GM12878 (cell line): Measurements from ENCODE around the gene DCDC2. TPM values are rescaled to one million over a fixed set of nuclear protein-coding genes. Genes with fewer than 3 reads are reported as not detected.

Experiments
- ATAC-seq: fragments of 200-7000 bp; cut with Tn5 transposase; 3 replicates; pipeline ENCODE4 v1.9.1; 2020; ENCODE audit warnings: mild to moderate bottlenecking, moderate library complexity
- BruUV-seq: library from RNA; stranded (reverse); fragments of 400-500 nt; replicated peaks from 2 replicates; lab custom pipeline; 2021; lab: Mats Ljungman, UMichigan
- CTCF ChIA-PET: fragments of 300-600 bp; sonication (Branson Sonifier 250); formaldehyde crosslinking; extraction: SDS; loops from one replicate; lab custom pipeline; 2021; ENCODE audit warnings: inconsistent platforms; lab: Yijun Ruan, JAX
- POLR2A ChIA-PET: fragments of 350-600 bp; formaldehyde crosslinking; extraction: SDS; loops from one replicate; lab custom pipeline; 2021; ENCODE audit warnings: inconsistent platforms; lab: Charles Lee
- RAD21 ChIA-PET: fragments of 300-600 bp; sonication (Branson Sonifier 250); formaldehyde crosslinking; loops from one replicate; lab custom pipeline; 2023; ENCODE audit warnings: antibody characterized with exemption; ENCODE audit not compliant: unreplicated experiment; lab: Charles Lee
- SMC1A ChIA-PET: fragments of 300-600 bp; sonication (Branson Sonifier 250); formaldehyde crosslinking; loops from one replicate; lab custom pipeline; 2023; ENCODE audit not compliant: unreplicated experiment, uncharacterized antibody; lab: Charles Lee
- DNase-seq: peaks from one replicate; pipeline ENCODE4 v3.0.0-alpha.2; 2011; ENCODE audit warnings: low read depth, low spot score
- FAIRE-seq: peaks from 3 replicates; lab custom pipeline; 2011; peaks lifted over from hg19 to GRCh38; lab: Jason Lieb, UNC
- H2AFZ ChIP-seq: 2 replicates; pipeline ENCODE4 v1.6.0; 2011; ENCODE audit warnings: low read depth, low read length, control low read depth; ENCODE audit not compliant: control insufficient read depth
- H3K27ac ChIP-seq: 2 replicates; pipeline ENCODE4 v1.5.1; 2011; ENCODE audit warnings: control low read depth; ENCODE audit not compliant: control insufficient read depth, insufficient read depth
- H3K27me3 ChIP-seq, 2 experiments: replicated peaks in 1 of 2; 2 replicates each; pipeline versions ENCODE4 v1.6.0 to v1.6.1; 2011; ENCODE audit warnings: low read length in 1 of 2; ENCODE audit not compliant: control insufficient read depth in 2 of 2, insufficient read depth in 2 of 2
- H3K36me3 ChIP-seq, 2 experiments: 2 replicates each; pipeline ENCODE4 v1.5.1; 2011; ENCODE audit warnings: low read length in 1 of 2; ENCODE audit not compliant: control insufficient read depth in 2 of 2, insufficient read depth in 2 of 2
- H3K4me1 ChIP-seq: 2 replicates; pipeline ENCODE4 v1.6.1; 2011; ENCODE audit warnings: mild to moderate bottlenecking, low read length, moderate library complexity, mixed read lengths; ENCODE audit not compliant: control insufficient read depth, insufficient read depth
- H3K4me2 ChIP-seq: 2 replicates; pipeline ENCODE4 v1.6.0; 2011; ENCODE audit warnings: control low read depth; ENCODE audit not compliant: control insufficient read depth, insufficient read depth
- H3K4me3 ChIP-seq: fragments of 200-600 bp; sonication (generic); 2 replicates; pipeline ENCODE4 v1.5.1; 2016
- H3K79me2 ChIP-seq: 2 replicates; pipeline ENCODE4 v1.6.0; 2011; ENCODE audit warnings: low read length; ENCODE audit not compliant: control insufficient read depth, insufficient read depth
- H3K9ac ChIP-seq: 2 replicates; pipeline ENCODE4 v1.8.0; 2011; ENCODE audit warnings: low read length, control low read depth, mixed read lengths; ENCODE audit not compliant: control insufficient read depth, insufficient read depth
- H3K9me3 ChIP-seq: replicated peaks from 3 replicates; pipeline ENCODE4 v1.5.1; 2011; ENCODE audit warnings: mild to moderate bottlenecking, low read length; ENCODE audit not compliant: control insufficient read depth, insufficient read depth
- H4K20me1 ChIP-seq: 2 replicates; pipeline ENCODE4 v1.6.0; 2011; ENCODE audit not compliant: control insufficient read depth, insufficient read depth
- CHD1 ChIP-seq: IDR thresholded peaks from 2 replicates; pipeline ENCODE4 v1.6.1; 2012; ENCODE audit warnings: low read depth, low read length, improper control_type of control experiment
- JUND ChIP-seq: IDR thresholded peaks from 2 replicates; pipeline ENCODE4 v1.6.1; 2012; ENCODE audit warnings: low read depth, mild to moderate bottlenecking, low read length, improper control_type of control experiment, moderate library complexity
- MXI1 ChIP-seq: fragments of 150-350 bp; IDR thresholded peaks from 2 replicates; pipeline ENCODE4 v1.6.1; 2011; ENCODE audit warnings: low read depth, mild to moderate bottlenecking, inconsistent platforms, low read length, improper control_type of control experiment
- NFXL1 ChIP-seq: fragments of 450-650 bp; IDR thresholded peaks from 2 replicates; pipeline ENCODE4 v1.6.1; 2017; ENCODE audit warnings: antibody characterized with exemption, mild to moderate bottlenecking, borderline replicate concordance
- PML ChIP-seq: IDR thresholded peaks from 2 replicates; pipeline ENCODE4 v1.6.1; 2012; ENCODE audit warnings: low read length, inconsistent platforms
- POLR2A ChIP-seq: IDR thresholded peaks from 2 replicates; pipeline ENCODE4 v1.6.1; 2011; ENCODE audit warnings: low read depth, mild to moderate bottlenecking, low read length
- SMAD1 ChIP-seq: fragments of 450-650 bp; IDR thresholded peaks from 2 replicates; pipeline ENCODE4 v1.6.1; 2018; ENCODE audit warnings: mild to moderate bottlenecking, low read depth; ENCODE audit not compliant: partially characterized antibody
- SREBF2 ChIP-seq: IDR thresholded peaks from 2 replicates; pipeline ENCODE4 v1.6.1; 2012; ENCODE audit warnings: mild to moderate bottlenecking, low read length
- ZNF274 ChIP-seq: IDR thresholded peaks from one replicate; pipeline ENCODE4 v1.8.0; 2011; ENCODE audit not compliant: insufficient read length, insufficient read depth
- ZNF384 ChIP-seq: IDR thresholded peaks from 2 replicates; pipeline ENCODE4 v1.6.1; 2012; ENCODE audit warnings: low read depth, mild to moderate bottlenecking, low read length, improper control_type of control experiment, borderline replicate concordance
- WGBS: methylation state at CpG from one replicate; pipeline ENCODE4 v1.1.6; 2016; ENCODE audit warnings: low lambda C conversion rate; ENCODE audit not compliant: insufficient replicate concordance, insufficient coverage; ENCODE audit errors: missing lambda C conversion rate; 5-methylcytosine and 5-hydroxymethylcytosine counted together
- in situ Hi-C: fragments of 300-500 bp; cut with MboI; formaldehyde crosslinking; loops from 9 replicates; pipeline ENCODE4 v1.14.3; 2018; ENCODE audit warnings: mixed read lengths
- intact Hi-C: fragments of 100-400 bp; cut with micrococcal nuclease; formaldehyde crosslinking; loops from one replicate; pipeline ENCODE4 v1.14.2; 2022; ENCODE audit not compliant: unreplicated experiment
- polyA plus RNA-seq, 11 experiments: library from polyadenylated mRNA; depleted of rRNA in 4 of 11; unstranded in 6 of 11; stranded (reverse) in 5 of 11; fragments of >200 nt; fragmentation: Nextera tagmentation in 4 of 11; fragmentation: Illumina TruSeq in 1 of 11; extraction: Ambion mirVana in 4 of 11; extraction: Trizol in 1 of 11; gene quantifications; 1 replicate in 1 of 11; 2 replicates in 10 of 11; pipeline versions ENCODE4 v1.2.1 to v1.2.3, GENCODE V29; 2011 to 2016; ENCODE audit warnings: inconsistent platforms in 2 of 11, missing spikeins in 2 of 11, low read depth in 1 of 11
- total RNA-seq, 4 experiments: library from RNA; depleted of rRNA in 3 of 4; stranded (reverse); fragments of >200 nt in 3 of 4; fragmentation: Illumina TruSeq in 1 of 4; extraction: Trizol in 1 of 4; gene quantifications; 2 replicates each; pipeline versions ENCODE4 v1.2.1 to v1.2.3, GENCODE V29; 2013 to 2021
- TF ChIP-seq, protein P1 (sequence below): IDR thresholded peaks from 2 replicates; pipeline ENCODE4 v1.6.1; 2011; ENCODE audit warnings: mild to moderate bottlenecking, low read depth, low read length, moderate library complexity; ENCODE audit not compliant: insufficient replicate concordance
- TF ChIP-seq, protein P2 (sequence below): IDR thresholded peaks from 2 replicates; pipeline ENCODE4 v1.6.1; 2012; ENCODE audit warnings: mild to moderate bottlenecking, low read depth, low read length
- TF ChIP-seq, protein P3 (sequence below): IDR thresholded peaks from 2 replicates; pipeline ENCODE4 v1.6.1; 2011; ENCODE audit warnings: borderline replicate concordance, low read depth, mild to moderate bottlenecking, moderate library complexity, low read length; ENCODE audit not compliant: insufficient read depth, poor library complexity, severe bottlenecking

Gene DCDC2
- total and polyA plus RNA-seq, 10 of the 15 experiments (the other 5 are each of a cell fraction or from before 2014, with no cell fraction given), result under 0.01 to 0.03 TPM; not detected in 8

DNA sequence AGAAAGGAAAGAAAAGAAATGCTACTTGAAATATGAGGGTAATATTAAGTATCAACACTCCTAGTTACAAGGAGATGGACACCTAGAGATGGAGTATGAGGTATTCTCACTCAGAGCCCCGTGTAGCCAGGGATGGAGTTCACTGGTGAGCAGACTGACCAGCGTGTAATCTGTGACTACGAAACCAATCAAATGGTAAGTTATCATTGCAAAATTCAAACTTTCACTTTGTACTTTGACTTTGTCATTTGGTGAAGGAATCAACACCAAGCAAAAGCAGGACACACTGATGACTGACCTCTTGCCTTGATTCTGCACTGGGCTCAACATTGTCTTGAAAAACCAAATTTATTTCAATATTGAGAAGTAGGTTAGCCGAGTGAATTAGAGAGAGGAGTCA is 51.8 kb downstream of the DCDC2 start:
- Histone ChIP-seq H3K27me3 (no peaks in the 10 kb centered on the region), H3K27ac (no peak overlapping the region), H3K4me2 (no peak overlapping the region), H3K4me3 (no peak overlapping the region), H3K9me3 (no peaks in the 10 kb centered on the region; the same call in 2 of the 3 replicates), H3K4me1 (no peaks in the 10 kb centered on the region), H3K36me3 (no peaks in the 10 kb centered on the region), H3K9ac (no peak overlapping the region), H3K79me2 (no peaks in the 10 kb centered on the region), H4K20me1 (no peaks in the 10 kb centered on the region), H2AFZ (no peak overlapping the region)
- no peak for ATAC-seq
- FAIRE-seq, result no peak
- no TSS peak for BruUV-seq
- TF ChIP-seq CHD1 (no peak), MXI1 (no peak), SMAD1 (no peak), ZNF274 (no peak)
- ChIA-PET RAD21 (no interaction called here), CTCF (interaction anchor here (1.5 kb wide), 1 partner anchor 23 kb away, joined by 5 read pairs; no protein-coding TSS in a partner anchor), SMC1A (no interaction called here), POLR2A (no interaction called here)
- no peak for DNase-seq
- in situ Hi-C loops, result no loop called here
- WGBS, result 42% methylated on average over 4 of the region's 4 CpGs
- intact Hi-C loops, result no loop called here

DNA sequence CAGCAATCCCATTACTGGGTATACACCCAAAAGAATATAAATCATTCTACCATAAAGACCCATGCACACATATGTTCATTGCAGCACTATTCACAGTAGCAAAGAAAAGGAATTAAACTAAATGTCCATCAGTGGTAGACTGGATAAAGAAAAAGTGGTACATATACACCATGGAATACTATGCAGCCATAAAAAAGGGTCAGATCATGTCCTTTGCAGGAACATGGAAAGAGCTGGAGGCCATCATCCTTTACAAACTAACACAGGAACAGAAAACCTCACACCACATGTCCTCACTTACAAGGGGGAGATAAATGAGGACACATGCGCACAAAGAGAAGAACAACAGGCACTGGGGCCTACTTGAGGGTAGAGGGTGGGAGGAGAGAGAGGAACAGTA is 60.9 kb downstream of the DCDC2 start:
- Histone ChIP-seq H3K27me3 (no peaks in the 10 kb centered on the region), H3K4me3 (no peak overlapping the region), H4K20me1 (no peaks in the 10 kb centered on the region), H3K27ac (no peak overlapping the region), H3K4me2 (no peak overlapping the region), H2AFZ (no peak overlapping the region), H3K9me3 (no peaks in the 10 kb centered on the region; the same call in 2 of the 3 replicates), H3K36me3 (no peaks in the 10 kb centered on the region), H3K4me1 (no peaks in the 10 kb centered on the region), H3K9ac (no peak overlapping the region), H3K79me2 (no peaks in the 10 kb centered on the region)
- BruUV-seq, result no TSS peak
- ChIA-PET RAD21 (no interaction called here), POLR2A (no interaction called here), SMC1A (no interaction called here), CTCF (interaction anchor here (0.7 kb wide), 1 partner anchor 13 kb away, joined by 3 read pairs; no protein-coding TSS in a partner anchor)
- 92% methylated on average over 1 of the region's 1 CpG for WGBS
- intact Hi-C loops, result no loop called here
- DNase-seq (no peak), FAIRE-seq (no peak), ATAC-seq (no peak)
- in situ Hi-C loops, result no loop called here
- no peak for TF ChIP-seq ZNF384
- TF ChIP-seq, protein P1, sequence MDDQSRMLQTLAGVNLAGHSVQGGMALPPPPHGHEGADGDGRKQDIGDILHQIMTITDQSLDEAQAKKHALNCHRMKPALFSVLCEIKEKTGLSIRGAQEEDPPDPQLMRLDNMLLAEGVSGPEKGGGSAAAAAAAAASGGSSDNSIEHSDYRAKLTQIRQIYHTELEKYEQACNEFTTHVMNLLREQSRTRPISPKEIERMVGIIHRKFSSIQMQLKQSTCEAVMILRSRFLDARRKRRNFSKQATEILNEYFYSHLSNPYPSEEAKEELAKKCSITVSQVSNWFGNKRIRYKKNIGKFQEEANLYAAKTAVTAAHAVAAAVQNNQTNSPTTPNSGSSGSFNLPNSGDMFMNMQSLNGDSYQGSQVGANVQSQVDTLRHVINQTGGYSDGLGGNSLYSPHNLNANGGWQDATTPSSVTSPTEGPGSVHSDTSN, result no peak
- TF ChIP-seq, protein P2, sequence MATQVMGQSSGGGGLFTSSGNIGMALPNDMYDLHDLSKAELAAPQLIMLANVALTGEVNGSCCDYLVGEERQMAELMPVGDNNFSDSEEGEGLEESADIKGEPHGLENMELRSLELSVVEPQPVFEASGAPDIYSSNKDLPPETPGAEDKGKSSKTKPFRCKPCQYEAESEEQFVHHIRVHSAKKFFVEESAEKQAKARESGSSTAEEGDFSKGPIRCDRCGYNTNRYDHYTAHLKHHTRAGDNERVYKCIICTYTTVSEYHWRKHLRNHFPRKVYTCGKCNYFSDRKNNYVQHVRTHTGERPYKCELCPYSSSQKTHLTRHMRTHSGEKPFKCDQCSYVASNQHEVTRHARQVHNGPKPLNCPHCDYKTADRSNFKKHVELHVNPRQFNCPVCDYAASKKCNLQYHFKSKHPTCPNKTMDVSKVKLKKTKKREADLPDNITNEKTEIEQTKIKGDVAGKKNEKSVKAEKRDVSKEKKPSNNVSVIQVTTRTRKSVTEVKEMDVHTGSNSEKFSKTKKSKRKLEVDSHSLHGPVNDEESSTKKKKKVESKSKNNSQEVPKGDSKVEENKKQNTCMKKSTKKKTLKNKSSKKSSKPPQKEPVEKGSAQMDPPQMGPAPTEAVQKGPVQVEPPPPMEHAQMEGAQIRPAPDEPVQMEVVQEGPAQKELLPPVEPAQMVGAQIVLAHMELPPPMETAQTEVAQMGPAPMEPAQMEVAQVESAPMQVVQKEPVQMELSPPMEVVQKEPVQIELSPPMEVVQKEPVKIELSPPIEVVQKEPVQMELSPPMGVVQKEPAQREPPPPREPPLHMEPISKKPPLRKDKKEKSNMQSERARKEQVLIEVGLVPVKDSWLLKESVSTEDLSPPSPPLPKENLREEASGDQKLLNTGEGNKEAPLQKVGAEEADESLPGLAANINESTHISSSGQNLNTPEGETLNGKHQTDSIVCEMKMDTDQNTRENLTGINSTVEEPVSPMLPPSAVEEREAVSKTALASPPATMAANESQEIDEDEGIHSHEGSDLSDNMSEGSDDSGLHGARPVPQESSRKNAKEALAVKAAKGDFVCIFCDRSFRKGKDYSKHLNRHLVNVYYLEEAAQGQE, result no peak
- no peak for TF ChIP-seq JUND
- TF ChIP-seq PML, result no peak
- TF ChIP-seq, protein P3, sequence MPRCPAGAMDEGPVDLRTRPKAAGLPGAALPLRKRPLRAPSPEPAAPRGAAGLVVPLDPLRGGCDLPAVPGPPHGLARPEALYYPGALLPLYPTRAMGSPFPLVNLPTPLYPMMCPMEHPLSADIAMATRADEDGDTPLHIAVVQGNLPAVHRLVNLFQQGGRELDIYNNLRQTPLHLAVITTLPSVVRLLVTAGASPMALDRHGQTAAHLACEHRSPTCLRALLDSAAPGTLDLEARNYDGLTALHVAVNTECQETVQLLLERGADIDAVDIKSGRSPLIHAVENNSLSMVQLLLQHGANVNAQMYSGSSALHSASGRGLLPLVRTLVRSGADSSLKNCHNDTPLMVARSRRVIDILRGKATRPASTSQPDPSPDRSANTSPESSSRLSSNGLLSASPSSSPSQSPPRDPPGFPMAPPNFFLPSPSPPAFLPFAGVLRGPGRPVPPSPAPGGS, result no peak
- no peak for TF ChIP-seq SREBF2
- TF ChIP-seq POLR2A, result no peak
- no peak for TF ChIP-seq NFXL1
